ENCODE measurements around the gene KRTAP19-8. TPM values are rescaled to one million over a fixed set of nuclear protein-coding genes. Genes with fewer than 3 reads are reported as not detected.

Gene KRTAP19-8
- total RNA-seq, 2 donors from 2014 or later, result not detected

- intact Hi-C loops (cut with DNase I), result no loop called here
- H3K9ac ChIP-seq (ENCODE audit: low read depth in 2 of 2, low read length in 2 of 2), result no peak overlapping the region
- H3K4me1 ChIP-seq, result no peaks in the 10 kb centered on the region
- H3K4me3 ChIP-seq, result no peak overlapping the region
- H3K27me3 ChIP-seq, result no peaks in the 10 kb centered on the region
- no peak for TF ChIP-seq CTCF (IDR thresholded peaks at IDR 0.05)
- H3K36me3 ChIP-seq, result no peaks in the 10 kb centered on the region
- H3K27ac ChIP-seq, result no peak overlapping the region
- DNase-seq, result no peak
- H3K9me3 ChIP-seq, result no peaks in the 10 kb centered on the region
Measured at GRCh38 chr21:31012133-31013089, 25.9 kb downstream of the KRTAP19-8 start.

GRCh38 chr21:31011412-31011811, 26.9 kb downstream of the KRTAP19-8 start:
- Histone ChIP-seq H3K27me3 (no peaks in the 10 kb centered on the region), H3K9ac (ENCODE audit: low read depth in 2 of 2, low read length in 2 of 2) (no peak overlapping the region), H3K4me3 (no peak overlapping the region), H3K9me3 (no peaks in the 10 kb centered on the region), H3K4me1 (no peaks in the 10 kb centered on the region), H3K36me3 (no peaks in the 10 kb centered on the region), H3K27ac (no peak overlapping the region)
- intact Hi-C loops (cut with DNase I), result no loop called here
- no peak for DNase-seq
- TF ChIP-seq CTCF (IDR thresholded peaks at IDR 0.05), result no peak

- no peaks in the 10 kb centered on the region for H3K27me3 ChIP-seq
- H3K9ac ChIP-seq (ENCODE audit: low read depth in 2 of 2, low read length in 2 of 2), result no peak overlapping the region
- TF ChIP-seq CTCF (IDR thresholded peaks at IDR 0.05), result no peak
- H3K9me3 ChIP-seq, result no peaks in the 10 kb centered on the region
- no peak overlapping the region for H3K4me3 ChIP-seq
- intact Hi-C loops (cut with DNase I), result no loop called here
- no peak overlapping the region for H3K27ac ChIP-seq
- no peaks in the 10 kb centered on the region for H3K36me3 ChIP-seq
- H3K4me1 ChIP-seq, result no peaks in the 10 kb centered on the region
- DNase-seq, result no peak
Measured at GRCh38 chr21:31008355-31008754, 29.9 kb downstream of the KRTAP19-8 start.

GRCh38 chr21:31005019-31005418, 33.3 kb downstream of the KRTAP19-8 start:
- H3K27ac ChIP-seq, result no peak overlapping the region
- H3K9me3 ChIP-seq, result no peaks in the 10 kb centered on the region
- no peak overlapping the region for H3K4me3 ChIP-seq
- no peaks in the 10 kb centered on the region for H3K4me1 ChIP-seq
- intact Hi-C loops (cut with DNase I), result no loop called here
- no peak overlapping the region for H3K9ac ChIP-seq (ENCODE audit: low read depth in 2 of 2, low read length in 2 of 2)
- no peak for DNase-seq
- H3K36me3 ChIP-seq, result no peaks in the 10 kb centered on the region
- no peaks in the 10 kb centered on the region for H3K27me3 ChIP-seq
- no peak for TF ChIP-seq CTCF (IDR thresholded peaks at IDR 0.05)

- H3K4me3 ChIP-seq, result no peak overlapping the region
- H3K9ac ChIP-seq (ENCODE audit: low read depth in 2 of 2, low read length in 2 of 2), result no peak overlapping the region
- H3K27me3 ChIP-seq, result no peaks in the 10 kb centered on the region
- no peaks in the 10 kb centered on the region for H3K9me3 ChIP-seq
- intact Hi-C loops (cut with DNase I), result no loop called here
- no peak for DNase-seq
- TF ChIP-seq CTCF (IDR thresholded peaks at IDR 0.05), result no peak
- no peaks in the 10 kb centered on the region for H3K36me3 ChIP-seq
- H3K4me1 ChIP-seq, result no peaks in the 10 kb centered on the region
- H3K27ac ChIP-seq, result no peak overlapping the region
Measured at GRCh38 chr21:31003471-31003870, 34.8 kb downstream of the KRTAP19-8 start.

Data from colonic mucosa (tissue), 4 donors.